RKO (cell line): ENCODE data around the gene CBX2.
"Not testable (repeated sequence)": the region's sequence is repeated elsewhere in the genome, so short reads cannot be mapped to it uniquely, and the experiment has no call there.

Experiments
- DNase-seq: peaks from one replicate; pipeline ENCODE4 v3.0.0-alpha.2; 2016; ENCODE audit warnings: low spot score

CBX2 gene

DNA sequence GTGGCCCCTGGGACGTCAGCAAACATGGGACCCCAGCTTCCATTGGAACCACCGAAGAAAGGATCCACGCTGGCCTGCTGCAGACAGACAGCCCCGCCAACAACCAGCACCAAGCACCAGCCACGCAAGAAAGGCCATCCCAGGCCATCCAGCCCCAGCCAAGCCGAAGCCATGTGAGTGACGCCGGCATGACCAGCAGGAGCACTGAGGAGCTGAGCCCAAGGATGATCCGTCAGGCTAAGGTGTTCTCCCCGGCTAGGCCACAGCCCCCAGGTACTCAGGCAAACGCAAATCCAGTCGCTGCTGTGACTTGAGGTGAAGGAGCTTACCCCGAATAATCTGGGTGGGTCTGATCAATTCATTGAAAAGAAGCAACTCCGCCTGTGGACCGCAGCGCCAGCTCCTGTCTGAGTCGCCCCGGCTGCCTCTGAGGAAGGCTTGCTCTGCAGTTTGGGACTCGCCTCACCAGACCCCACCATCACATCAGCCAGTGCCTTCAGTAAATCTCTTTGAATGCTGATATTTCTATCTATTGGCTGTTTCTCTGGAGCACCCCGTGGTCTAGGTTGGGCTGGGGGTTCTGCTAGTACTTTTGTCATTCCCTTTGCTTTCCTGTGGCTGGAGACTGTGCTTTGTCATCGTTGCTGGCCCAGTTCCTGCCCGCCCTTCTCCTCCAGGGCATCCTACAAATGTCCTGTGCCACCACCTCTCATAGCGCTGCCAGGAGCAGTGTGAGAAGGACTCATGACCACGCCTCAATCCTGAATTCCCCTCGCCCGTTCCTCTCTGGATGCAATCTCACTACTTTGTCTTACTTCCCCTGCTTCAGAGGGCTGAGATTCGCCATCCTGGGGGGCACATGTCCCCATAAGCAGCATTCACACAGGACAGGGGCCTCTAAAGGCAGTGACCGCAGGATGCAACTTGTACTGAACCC is 8.1 kb upstream of the CBX2 start:
- no peak for DNase-seq

- DNase-seq, result no peak
Measured at GRCh38 chr17:79771276-79771675, 6.7 kb upstream of the CBX2 start.

DNA sequence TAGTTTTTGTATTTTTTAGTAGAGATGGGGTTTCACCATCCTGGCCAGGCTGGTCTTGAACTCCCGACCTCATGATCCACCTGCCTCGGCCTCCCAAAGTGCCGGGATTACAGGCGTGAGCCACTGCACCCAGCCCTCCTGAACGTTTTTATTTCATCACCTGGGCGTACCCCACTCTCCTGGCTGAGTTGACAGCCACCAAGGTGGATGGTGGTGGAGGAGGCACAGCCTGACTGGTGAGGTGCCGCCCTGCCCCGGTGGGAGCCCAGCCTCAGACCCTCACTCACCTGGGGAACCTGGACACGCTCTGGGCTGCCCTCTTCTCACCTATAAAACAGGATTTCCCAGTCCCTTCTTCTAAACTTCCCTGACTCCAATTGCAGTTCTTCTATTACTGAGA is 5.2 kb upstream of the CBX2 start:
- DNase-seq, result not testable (repeated sequence)

DNA sequence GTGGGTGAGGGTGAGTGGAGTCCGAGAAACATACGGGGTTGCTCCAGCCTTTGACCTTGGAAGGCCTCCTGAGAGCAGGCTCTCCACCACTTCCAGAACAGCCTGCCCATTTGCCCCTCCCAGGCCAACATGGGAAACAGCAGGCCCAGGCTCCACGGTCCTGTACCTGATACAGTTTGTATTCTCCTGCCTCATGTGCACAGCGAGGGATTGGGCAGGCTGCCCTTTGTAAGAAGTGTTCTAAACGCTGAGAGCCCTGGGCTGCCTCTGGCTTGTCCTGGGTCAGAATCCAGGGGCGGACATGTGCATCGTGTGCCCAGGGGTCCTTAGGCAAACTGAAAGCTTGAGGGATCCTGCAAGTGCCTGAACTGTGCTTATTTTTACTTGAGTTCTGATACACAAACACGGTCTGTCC is 3.4 kb upstream of the CBX2 start:
- DNase-seq, result no peak

GRCh38 chr17:79775632-79776031 is 2.3 kb upstream of the CBX2 start:
- DNase-seq, result no peak

GRCh38 chr17:79776376-79777119 is 1.4 kb upstream of the CBX2 start:
- no peak for DNase-seq

GRCh38 chr17:79777120-79777893 is 641 bp upstream of the CBX2 start:
- DNase-seq, result peak; percentile 70

GRCh38 chr17:79778504-79779083 is 646 bp downstream of the CBX2 start:
- DNase-seq, result peak; percentile 34

DNA sequence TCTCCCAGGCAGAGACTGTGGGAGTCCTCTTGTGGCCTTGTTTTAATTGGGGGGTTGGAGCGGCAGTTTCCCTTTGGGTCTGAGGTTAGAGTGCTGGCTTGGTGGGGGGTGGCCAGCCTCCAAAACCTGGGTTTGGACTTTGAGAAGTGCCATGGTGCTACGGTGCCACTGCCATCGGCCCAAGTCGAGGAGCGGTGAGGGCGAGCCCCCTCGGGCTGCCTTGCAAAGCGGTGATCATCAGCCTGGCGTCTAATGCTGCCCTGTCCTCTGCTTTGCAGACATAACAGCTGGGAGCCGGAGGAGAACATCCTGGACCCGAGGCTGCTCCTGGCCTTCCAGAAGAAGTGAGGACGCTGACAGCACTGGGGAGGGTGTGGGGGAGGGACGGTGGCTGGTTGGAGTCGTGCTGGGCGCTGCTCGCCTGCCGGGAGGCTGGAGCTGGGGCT is 1.2 kb downstream of the CBX2 start:
- no peak for DNase-seq

- no peak for DNase-seq
Measured at GRCh38 chr17:79779661-79780365, 1.9 kb downstream of the CBX2 start.

- DNase-seq, result no peak
Measured at GRCh38 chr17:79781012-79781650, 3.2 kb downstream of the CBX2 start.

GRCh38 chr17:79781736-79782575 is 4.0 kb downstream of the CBX2 start:
- no peak for DNase-seq

DNA sequence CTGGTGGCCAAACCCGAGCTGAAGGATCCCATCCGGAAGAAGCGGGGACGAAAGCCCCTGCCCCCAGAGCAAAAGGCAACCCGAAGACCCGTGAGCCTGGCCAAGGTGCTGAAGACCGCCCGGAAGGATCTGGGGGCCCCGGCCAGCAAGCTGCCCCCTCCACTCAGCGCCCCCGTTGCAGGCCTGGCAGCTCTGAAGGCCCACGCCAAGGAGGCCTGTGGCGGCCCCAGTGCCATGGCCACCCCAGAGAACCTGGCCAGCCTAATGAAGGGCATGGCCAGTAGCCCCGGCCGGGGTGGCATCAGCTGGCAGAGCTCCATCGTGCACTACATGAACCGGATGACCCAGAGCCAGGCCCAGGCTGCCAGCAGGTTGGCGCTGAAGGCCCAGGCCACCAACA is 5.9 kb downstream of the CBX2 start:
- no peak for DNase-seq

DNA sequence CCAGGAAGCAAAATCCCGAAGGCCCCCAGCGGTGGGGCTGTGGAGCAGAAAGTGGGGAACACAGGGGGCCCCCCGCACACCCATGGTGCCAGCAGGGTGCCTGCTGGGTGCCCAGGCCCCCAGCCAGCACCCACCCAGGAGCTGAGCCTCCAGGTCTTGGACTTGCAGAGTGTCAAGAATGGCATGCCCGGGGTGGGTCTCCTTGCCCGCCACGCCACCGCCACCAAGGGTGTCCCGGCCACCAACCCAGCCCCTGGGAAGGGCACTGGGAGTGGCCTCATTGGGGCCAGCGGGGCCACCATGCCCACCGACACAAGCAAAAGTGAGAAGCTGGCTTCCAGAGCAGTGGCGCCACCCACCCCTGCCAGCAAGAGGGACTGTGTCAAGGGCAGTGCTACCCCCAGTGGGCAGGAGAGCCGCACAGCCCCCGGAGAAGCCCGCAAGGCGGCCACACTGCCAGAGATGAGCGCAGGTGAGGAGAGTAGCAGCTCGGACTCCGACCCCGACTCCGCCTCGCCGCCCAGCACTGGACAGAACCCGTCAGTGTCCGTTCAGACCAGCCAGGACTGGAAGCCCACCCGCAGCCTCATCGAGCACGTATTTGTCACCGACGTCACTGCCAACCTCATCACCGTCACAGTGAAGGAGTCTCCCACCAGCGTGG is 6.5 kb downstream of the CBX2 start:
- DNase-seq, result no peak

- no peak for DNase-seq
Measured at GRCh38 chr17:79785017-79785899, 7.3 kb downstream of the CBX2 start.

DNA sequence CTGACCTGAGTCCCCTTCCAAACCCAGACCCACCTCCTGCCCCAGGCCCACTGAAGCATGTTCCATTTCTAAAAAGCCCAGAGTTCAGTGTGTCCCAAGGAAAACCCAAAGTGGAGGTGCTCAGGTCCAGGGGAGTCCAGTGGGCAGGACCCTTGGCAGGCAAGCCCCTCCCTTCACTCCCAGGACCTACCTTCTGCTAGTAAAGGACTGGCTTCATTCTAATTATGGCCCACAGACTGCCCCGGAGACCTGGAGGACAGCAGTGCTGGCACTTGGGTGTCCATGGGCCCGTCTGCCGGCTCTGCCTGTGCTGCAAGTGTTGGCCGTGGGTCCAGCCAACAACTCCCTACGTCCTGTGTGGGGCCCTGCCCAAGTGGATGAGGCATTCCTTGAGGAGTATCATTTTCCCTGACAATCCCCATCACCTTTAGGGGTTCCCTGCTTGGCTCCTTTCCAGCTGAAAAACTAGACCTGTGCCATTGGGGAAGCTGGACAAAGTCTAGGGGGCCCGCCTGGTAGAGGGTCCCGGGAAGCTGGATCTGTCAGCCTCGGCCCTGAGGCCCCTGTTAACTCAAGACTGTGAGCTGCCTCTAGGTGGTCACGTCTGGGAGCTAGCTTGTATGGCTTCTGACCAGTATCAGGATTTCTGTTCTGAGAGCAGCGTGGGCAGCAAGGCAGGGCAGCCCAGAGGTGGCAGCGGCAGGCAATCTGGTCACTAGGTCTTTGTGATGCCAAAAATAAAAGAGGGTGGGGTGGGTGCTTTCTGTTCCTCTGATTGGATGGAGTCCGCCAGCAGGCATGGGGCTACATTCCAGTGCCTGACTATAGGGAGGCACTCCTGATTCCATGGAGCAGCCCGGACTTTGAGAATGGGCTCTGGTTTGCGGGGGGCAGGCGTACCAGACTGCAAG is 8.2 kb downstream of the CBX2 start:
- no peak for DNase-seq

- DNase-seq, result no peak
Measured at GRCh38 chr17:79786930-79787643, 9.1 kb downstream of the CBX2 start.
